IPS-18a (cell line): Measurements from ENCODE around the gene FBXO17.
A peak's percentile ranks its signal among the peaks of the same experiment; 100 is the strongest.
"Not testable (repeated sequence)": the region's sequence is repeated elsewhere in the genome, so short reads cannot be mapped to it uniquely, and the experiment has no call there.

Experiments
- H3K27ac ChIP-seq: one replicate; pipeline ENCODE4 v1.5.1; 2013; ENCODE audit warnings: low read length
- H3K27me3 ChIP-seq: one replicate; pipeline ENCODE4 v1.6.1; 2013; ENCODE audit warnings: mild to moderate bottlenecking, low read length; ENCODE audit not compliant: control insufficient read depth, insufficient read depth
- H3K36me3 ChIP-seq: one replicate; pipeline ENCODE4 v1.6.1; 2013; ENCODE audit warnings: low read depth, low read length; ENCODE audit not compliant: control insufficient read depth
- H3K4me1 ChIP-seq: one replicate; pipeline ENCODE4 v1.6.1; 2013; ENCODE audit warnings: low read depth, low read length; ENCODE audit not compliant: control insufficient read depth
- H3K4me3 ChIP-seq: one replicate; pipeline ENCODE4 v1.5.1; 2013; ENCODE audit warnings: low read length
- H3K9ac ChIP-seq: one replicate; pipeline ENCODE4 v1.6.1; 2013; ENCODE audit warnings: mild to moderate bottlenecking, low read length, moderate library complexity
- H3K9me3 ChIP-seq: one replicate; pipeline ENCODE4 v1.6.1; 2013; ENCODE audit warnings: low read depth, low read length; ENCODE audit not compliant: control insufficient read depth

The FBXO17 gene

DNA sequence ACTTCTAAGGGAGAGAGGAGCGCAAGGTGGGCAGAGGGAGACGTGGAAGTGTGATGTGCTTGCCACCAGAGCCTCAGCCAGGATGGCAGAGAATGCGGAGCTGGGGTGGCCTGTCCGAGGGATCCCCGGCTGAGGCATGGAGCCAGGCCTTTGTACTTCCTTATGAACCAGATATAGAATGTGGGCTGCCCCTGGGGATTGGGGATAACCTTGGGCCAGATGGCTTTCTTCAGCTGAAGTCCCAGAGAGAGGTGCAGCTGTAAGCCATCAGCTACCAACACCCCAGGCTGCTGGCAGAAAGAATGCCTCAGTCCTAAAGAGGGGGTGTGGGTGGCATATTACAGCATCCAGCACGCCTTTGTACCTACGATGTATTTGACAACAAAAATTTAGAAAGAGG, 25.5 kb upstream of the FBXO17 start:
- Histone ChIP-seq H3K4me1 (no peaks in the 10 kb centered on the region), H3K27ac (no peak overlapping the region), H3K9me3 (no peaks in the 10 kb centered on the region), H3K27me3 (no peaks in the 10 kb centered on the region), H3K9ac (no peak overlapping the region), H3K4me3 (no peak overlapping the region), H3K36me3 (no peaks in the 10 kb centered on the region)

DNA sequence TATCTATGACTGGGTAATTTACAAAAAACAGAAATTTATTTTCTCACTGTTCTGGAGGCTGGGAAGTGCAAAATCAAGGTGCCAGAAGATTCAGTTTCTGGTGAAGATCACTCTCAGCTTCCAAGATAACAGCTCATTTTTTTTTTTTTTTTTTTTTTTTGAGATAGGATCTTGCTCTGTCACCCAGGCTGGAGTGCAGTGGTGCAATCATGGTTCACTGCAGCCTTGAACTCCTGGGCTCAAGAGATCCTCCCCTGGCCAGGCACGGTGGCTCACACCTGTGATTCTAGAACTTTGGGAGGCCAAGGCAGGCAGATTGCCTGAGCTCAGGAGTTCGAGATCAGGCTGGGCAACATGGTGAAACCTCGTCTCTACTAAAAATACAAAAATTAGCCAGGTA, 22.0 kb upstream of the FBXO17 start:
- not testable (repeated sequence) for H3K9ac ChIP-seq, H3K27ac ChIP-seq, H3K4me1 ChIP-seq, H3K4me3 ChIP-seq, H3K9me3 ChIP-seq, H3K36me3 ChIP-seq, H3K27me3 ChIP-seq

DNA sequence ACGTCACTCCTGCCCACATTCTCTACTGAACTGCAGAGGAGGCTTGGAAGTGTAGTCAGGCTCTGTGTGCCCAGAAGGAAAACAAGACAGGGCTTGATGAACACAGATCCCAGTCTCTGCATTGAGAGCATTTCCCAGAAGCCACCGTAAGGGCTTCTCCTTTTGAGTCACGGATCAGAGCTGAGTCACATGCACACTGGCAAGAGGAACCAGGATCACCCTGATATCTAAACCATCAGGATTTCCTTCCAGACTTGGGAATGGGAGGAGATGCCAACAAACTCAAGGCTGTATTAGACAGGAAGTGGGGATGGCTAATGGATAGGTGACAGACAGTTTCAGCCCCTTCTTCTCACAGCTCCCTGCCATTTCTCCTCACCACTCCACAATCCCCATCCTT, 17.7 kb upstream of the FBXO17 start:
- Histone ChIP-seq H3K4me3 (no peak overlapping the region), H3K4me1 (peaks cover 5% of the 10 kb centered on the region), H3K36me3 (no peaks in the 10 kb centered on the region), H3K27me3 (no peaks in the 10 kb centered on the region), H3K27ac (no peak overlapping the region), H3K9ac (no peak overlapping the region), H3K9me3 (no peaks in the 10 kb centered on the region)

DNA sequence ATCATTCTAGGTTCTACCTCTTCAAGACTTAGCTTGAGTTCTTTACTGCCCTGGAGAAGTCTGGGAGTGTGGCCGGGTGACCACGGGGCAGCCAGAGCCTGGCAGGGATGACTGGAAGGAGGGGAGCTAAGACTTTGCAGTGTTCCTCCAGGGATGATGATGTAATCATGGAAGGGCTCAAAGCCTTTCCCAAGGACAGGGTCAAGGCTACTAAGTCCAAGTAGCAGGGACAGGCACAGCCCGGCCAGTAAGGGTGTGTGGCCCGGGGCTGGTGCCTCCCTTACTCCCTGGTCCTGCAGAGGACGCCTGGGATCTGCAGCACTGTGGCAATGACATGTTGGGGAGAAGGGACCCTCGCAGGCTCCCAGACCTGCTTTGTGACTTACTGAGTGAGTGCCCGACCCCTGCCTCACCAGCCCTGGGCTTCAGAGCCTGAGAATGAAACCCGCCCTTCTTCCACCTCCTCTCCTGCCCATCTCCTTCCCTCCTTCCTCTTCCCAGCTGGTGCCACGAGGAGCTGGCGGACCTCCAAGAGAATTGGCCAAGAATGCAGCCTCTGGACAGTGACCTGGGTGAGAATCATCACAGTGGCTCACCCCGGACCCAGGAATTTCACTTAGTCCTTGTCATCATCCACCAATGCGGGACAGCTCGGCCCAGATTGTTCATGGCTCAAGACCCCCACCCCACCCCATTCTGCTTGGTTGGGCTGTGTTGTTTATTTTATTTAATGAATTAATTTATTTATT, 15.6 kb upstream of the FBXO17 start:
- Histone ChIP-seq H3K4me3 (no peak overlapping the region), H3K9me3 (no peaks in the 10 kb centered on the region), H3K27ac (no peak overlapping the region), H3K36me3 (no peaks in the 10 kb centered on the region), H3K4me1 (peaks cover 5% of the 10 kb centered on the region), H3K27me3 (no peaks in the 10 kb centered on the region), H3K9ac (no peak overlapping the region)

DNA sequence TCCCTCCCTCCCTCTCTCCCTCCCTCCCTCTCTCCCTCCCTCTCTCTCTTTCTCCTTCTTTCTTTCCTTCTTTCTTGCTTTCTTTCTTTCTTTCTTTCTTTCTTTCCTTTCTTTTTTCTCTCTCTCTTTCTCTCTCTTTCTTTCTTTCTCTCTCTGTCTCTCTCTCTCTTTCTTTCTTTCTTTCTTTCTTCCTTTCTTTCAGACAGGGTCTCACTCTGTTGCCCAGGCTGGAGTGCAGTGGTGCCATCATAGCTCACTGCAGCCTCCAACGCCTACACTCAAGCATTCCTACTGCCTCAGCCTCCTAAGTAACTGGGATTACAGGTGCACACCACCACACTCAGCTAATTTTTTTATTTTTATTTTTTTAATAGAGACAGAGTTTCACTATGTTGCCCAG, 14.1 kb upstream of the FBXO17 start:
- not testable (repeated sequence) for H3K9me3 ChIP-seq, H3K4me1 ChIP-seq, H3K27me3 ChIP-seq, H3K36me3 ChIP-seq, H3K27ac ChIP-seq, H3K4me3 ChIP-seq, H3K9ac ChIP-seq

DNA sequence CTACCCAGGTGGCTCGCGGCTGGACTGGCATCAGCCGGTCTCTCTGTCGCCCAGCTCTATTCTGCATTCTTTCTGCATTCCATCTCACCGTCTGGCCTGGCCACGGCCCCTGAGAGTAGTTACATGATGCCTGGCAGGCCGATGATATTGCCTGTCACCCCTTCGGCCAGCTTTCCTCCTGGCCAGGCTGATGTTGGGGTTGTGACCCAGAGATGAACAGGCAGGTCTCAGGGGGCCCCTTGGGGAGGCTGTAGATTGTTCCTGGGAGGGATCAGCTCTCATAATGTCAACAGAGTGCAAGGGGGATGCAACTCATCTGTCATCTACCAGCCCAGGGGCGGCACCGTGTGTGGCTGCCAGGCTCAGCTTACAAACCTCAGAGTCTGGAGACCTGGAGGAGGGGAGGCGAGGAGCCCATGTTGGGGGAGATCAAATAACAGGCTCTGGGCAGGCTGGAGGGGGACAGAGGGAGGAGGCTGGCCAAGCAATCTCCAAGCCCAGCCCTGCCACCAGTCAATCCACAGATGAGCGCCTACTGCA, 13.6 kb upstream of the FBXO17 start:
- Histone ChIP-seq H3K36me3 (no peaks in the 10 kb centered on the region), H3K9me3 (no peaks in the 10 kb centered on the region), H3K27ac (no peak overlapping the region), H3K9ac (no peak overlapping the region), H3K4me3 (peak overlapping the region; percentile 17), H3K27me3 (no peaks in the 10 kb centered on the region), H3K4me1 (peaks cover 5% of the 10 kb centered on the region)

DNA sequence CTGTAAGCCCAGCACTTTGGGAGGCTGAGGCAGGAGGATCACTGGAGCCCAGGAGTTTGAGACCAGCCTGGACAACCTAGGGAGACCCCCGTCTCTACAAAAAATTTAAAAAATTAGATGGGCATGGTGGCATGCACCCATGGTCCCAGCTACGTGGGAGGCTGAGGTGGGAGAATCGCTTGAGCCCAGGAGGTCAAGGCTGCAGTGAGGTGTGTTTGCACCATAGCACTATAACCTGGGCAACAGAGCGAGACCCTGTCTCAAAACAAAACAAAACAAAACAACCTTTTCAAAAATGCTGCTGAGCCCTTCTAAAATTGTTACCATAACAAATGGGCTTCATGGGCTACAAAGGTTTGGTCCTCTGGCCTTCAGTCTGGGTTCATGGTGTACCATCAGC, 13.1 kb upstream of the FBXO17 start:
- H3K27ac ChIP-seq, H3K36me3 ChIP-seq: not testable (repeated sequence)
- peak overlapping the region; percentile 17 for H3K4me3 ChIP-seq

DNA sequence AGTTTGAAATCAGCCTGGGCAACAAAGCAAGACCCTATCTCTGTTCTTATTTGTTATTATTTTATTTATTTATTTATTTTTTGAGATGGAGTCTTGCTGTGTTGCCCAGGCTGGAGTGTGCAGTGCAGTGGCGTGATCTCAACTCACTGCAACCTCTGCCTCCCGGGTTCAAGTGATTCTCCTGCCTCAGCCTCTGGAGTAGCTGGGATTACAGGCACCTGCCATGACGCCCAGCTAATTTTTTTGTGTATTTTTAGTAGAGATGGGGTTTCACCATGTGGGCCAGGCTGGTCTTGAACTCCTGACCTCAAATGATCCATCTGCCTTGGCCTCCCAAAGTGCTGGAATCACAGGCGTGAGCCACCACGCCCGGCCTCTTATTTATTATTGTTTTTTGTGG, 12.2 kb upstream of the FBXO17 start:
- H3K9me3 ChIP-seq, H3K27ac ChIP-seq, H3K9ac ChIP-seq, H3K36me3 ChIP-seq, H3K4me1 ChIP-seq, H3K4me3 ChIP-seq, H3K27me3 ChIP-seq: not testable (repeated sequence)

More for the DNA sequence above, 13.1 kb upstream of the FBXO17 start:
- not testable (repeated sequence) for H3K9ac ChIP-seq, H3K9me3 ChIP-seq, H3K4me1 ChIP-seq, H3K27me3 ChIP-seq

DNA sequence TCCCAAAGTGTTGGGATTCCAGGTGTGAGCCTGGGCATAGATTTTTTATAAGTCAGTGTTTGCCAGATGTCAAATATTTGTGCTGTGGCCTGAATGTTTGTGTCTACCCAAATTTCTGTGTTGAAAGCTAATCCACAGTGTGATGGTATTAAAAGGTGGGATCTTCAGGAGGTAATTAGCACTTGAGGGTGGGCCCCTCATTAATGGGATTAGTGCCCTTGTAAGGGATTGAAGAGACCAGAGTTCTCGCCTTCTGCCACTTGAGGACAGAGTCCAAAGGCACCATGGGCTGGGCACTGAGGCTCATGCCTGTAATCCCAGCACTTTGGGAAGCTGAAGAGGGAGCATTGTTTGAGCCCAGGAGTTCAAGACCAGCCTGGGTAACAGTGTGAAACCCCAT, 9.7 kb upstream of the FBXO17 start:
- Histone ChIP-seq H3K36me3 (no peaks in the 10 kb centered on the region), H3K27me3 (no peaks in the 10 kb centered on the region), H3K4me3 (no peak overlapping the region), H3K4me1 (peaks cover 5% of the 10 kb centered on the region), H3K27ac (no peak overlapping the region), H3K9ac (no peak overlapping the region), H3K9me3 (no peaks in the 10 kb centered on the region)

DNA sequence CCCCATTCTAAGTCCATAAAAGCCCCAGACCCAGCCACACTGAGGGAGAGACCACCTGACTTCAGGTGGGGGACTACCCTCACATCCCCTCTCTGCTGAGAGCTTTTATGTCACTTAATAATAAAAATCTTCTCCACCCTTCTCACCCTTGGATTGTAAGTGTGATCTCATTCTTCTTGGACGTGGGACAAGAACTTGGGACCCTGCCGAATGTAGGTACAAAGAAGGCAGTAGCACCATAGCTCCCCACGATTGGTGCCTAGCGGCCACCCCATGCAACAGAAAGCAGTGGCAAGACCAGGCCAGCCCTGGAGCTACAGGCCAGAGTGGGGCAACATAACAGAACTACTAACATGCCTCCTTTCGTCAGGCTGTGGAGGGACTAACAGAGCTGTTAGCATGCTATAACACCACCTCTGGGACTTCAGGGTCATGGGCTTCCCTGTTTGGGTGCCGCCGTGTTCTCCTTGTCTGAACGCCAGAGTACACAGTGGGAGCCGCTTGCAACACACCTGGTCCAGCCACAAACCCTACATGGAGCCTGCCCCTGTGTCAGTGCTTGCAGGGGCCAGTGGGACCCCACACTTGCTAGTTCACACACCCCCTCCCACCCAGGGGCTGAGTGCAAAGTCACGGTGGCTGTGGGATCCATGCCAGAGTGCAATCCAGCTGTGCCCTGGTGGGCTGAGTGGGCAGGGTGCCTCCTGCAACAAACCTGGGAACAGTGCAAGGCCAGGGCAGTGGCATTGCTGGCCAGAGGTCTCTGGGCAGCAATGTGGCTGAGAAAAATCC, 5.2 kb upstream of the FBXO17 start:
- Histone ChIP-seq H3K36me3 (no peaks in the 10 kb centered on the region), H3K9me3 (no peaks in the 10 kb centered on the region), H3K27me3 (no peaks in the 10 kb centered on the region), H3K4me1 (peaks cover 7% of the 10 kb centered on the region), H3K4me3 (no peak overlapping the region), H3K9ac (no peak overlapping the region), H3K27ac (no peak overlapping the region)

DNA sequence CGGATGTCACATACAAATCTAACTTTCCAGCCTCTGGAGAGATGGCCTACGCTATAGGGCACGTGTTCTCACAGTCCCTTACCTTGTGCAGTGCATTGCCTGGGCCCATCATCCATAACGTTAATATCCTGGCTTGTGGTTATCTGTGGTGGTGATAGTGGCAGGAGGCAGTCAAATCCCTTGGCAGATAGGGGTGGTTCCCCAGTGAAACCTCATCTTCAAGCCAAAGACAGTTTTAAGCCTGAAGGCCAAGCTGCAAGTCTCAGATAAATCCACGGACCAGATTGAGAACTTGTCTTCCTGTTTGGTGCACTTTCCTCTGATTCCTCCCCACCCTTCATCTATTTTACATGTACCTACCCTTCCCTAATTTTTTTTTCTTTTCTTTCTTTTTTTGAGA, 4.3 kb upstream of the FBXO17 start:
- Histone ChIP-seq H3K4me1 (peaks cover 7% of the 10 kb centered on the region), H3K27ac (no peak overlapping the region), H3K9me3 (no peaks in the 10 kb centered on the region), H3K36me3 (no peaks in the 10 kb centered on the region), H3K9ac (no peak overlapping the region), H3K27me3 (no peaks in the 10 kb centered on the region), H3K4me3 (no peak overlapping the region)

DNA sequence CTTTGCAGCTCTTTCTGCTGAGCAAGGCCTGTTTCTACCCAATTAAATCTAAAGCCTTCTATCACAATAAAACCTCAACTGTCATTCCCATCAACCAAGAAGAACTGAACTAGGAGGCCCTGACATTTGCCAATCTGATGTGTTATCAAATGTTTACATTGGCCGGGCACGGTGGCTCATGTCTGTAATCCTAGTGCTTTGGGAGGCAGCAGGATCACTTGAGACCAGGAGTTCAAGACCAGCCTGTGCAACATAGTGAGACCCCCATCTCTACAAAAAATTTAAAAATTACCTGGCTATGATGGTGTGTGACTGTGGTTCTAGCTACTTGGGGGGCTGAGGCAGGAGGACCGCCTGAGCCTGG, 2.8 kb upstream of the FBXO17 start:
- Histone ChIP-seq H3K4me1 (peaks cover 11% of the 10 kb centered on the region), H3K36me3 (no peaks in the 10 kb centered on the region), H3K27ac (no peak overlapping the region), H3K9ac (no peak overlapping the region), H3K4me3 (no peak overlapping the region), H3K9me3 (no peaks in the 10 kb centered on the region), H3K27me3 (no peaks in the 10 kb centered on the region)
